Activated naive CD8-positive, alpha-beta T cell treated with anti-CD3 and anti-CD28 coated beads for 36 hours (primary cell): ENCODE measurements around the gene AOC3. TPM values are rescaled to one million over a fixed set of nuclear protein-coding genes. Genes with fewer than 3 reads are reported as not detected.

Experiments used
- total RNA-seq, 2 experiments: library from RNA; stranded (reverse); gene quantifications; one replicate each; pipeline ENCODE4 v1.2.3, GENCODE V29; 2021

AOC3 gene
- total RNA-seq, 2 experiments from 2014 or later = 1.2 to 1.5 TPM

Other genes with a start within 250 kb of the AOC3 start
- gene RETREG3, start 241.8 kb upstream of the AOC3 start, total RNA-seq = 10 to 100 TPM; 18.3 to 22.7 TPM
- gene TUBG1, start 241.5 kb upstream of the AOC3 start, total RNA-seq = 10 to 100 TPM; 93.1 to 95.4 TPM
- 1 to 10 TPM; 7.1 to 7.8 TPM for gene TUBG2, start 191.9 kb upstream of the AOC3 start, total RNA-seq
- under 1 TPM; 0.85 to 0.90 TPM for gene PLEKHH3, start 174.2 kb upstream of the AOC3 start, total RNA-seq
- under 1 TPM; 0.12 to 0.25 TPM for gene CCR10, start 169.4 kb upstream of the AOC3 start, total RNA-seq
- under 1 TPM; 0.68 to 0.70 TPM for gene CNTNAP1, start 168.7 kb upstream of the AOC3 start, total RNA-seq
- gene EZH1, start 106.2 kb upstream of the AOC3 start, total RNA-seq = 10 to 100 TPM; 14.4 to 17.5 TPM
- gene RAMP2, start 90.0 kb upstream of the AOC3 start, total RNA-seq = not detected
- 10 to 100 TPM; 90.4 to 91.7 TPM for gene VPS25, start 77.8 kb upstream of the AOC3 start, total RNA-seq
- gene WNK4, start 70.6 kb upstream of the AOC3 start, total RNA-seq = under 1 TPM; 0.25 to 0.26 TPM
- 10 to 100 TPM; 42.0 to 42.2 TPM for gene COA3, start 52.5 kb upstream of the AOC3 start, total RNA-seq
- gene CNTD1, start 52.3 kb upstream of the AOC3 start, total RNA-seq = not detected
- 10 to 100 TPM; 87.5 to 88.3 TPM for gene BECN1, start 26.9 kb upstream of the AOC3 start, total RNA-seq
- gene PSME3, start 17.8 kb upstream of the AOC3 start, total RNA-seq = 100 to 1,000 TPM; 227 to 235 TPM
- 1 to 10 TPM; 1.9 to 2.6 TPM for gene AOC2, start 6.6 kb upstream of the AOC3 start, total RNA-seq
- not detected for gene G6PC1, start 49.6 kb downstream of the AOC3 start, total RNA-seq
- 10 to 100 TPM; 80.2 to 87.4 TPM for gene AARSD1, start 113.3 kb downstream of the AOC3 start, total RNA-seq
- gene PTGES3L, start 128.9 kb downstream of the AOC3 start, total RNA-seq = 1 to 10 TPM in 1 of 2 experiments, under 1 TPM in 1; 0.95 to 1.8 TPM
- 10 to 100 TPM in 1 of 2 experiments, 1 to 10 TPM in 1; 9.6 to 10.2 TPM for gene RUNDC1, start 129.4 kb downstream of the AOC3 start, total RNA-seq
- gene RPL27, start 147.2 kb downstream of the AOC3 start, total RNA-seq = 1,000 to 10,000 TPM; 1,508 to 1,555 TPM
- gene IFI35, start 155.6 kb downstream of the AOC3 start, total RNA-seq = 10 to 100 TPM; 43.8 to 49.5 TPM
- 10 to 100 TPM; 20.8 to 23.0 TPM for gene VAT1, start 171.2 kb downstream of the AOC3 start, total RNA-seq
- gene RND2, start 174.0 kb downstream of the AOC3 start, total RNA-seq = not detected